ENCODE data around the gene SULT1A2. TPM values are rescaled to one million over a fixed set of nuclear protein-coding genes. Genes with fewer than 3 reads are reported as not detected.
A peak's percentile ranks its signal among the peaks of the same experiment; 100 is the strongest.

SULT1A2 gene
- total RNA-seq, 1 donor from 2014 or later = not detected

- TF ChIP-seq POLR2A (IDR thresholded peaks at IDR 0.05) = no peak
- no peak for TF ChIP-seq CTCF (IDR thresholded peaks at IDR 0.05)
- TF ChIP-seq POLR2AphosphoS5 (IDR thresholded peaks at IDR 0.05; ENCODE audit: insufficient read depth in 1 of 2, low read depth in 1 of 2) = no peak
- H3K36me3 ChIP-seq = peaks cover 3 to 13% of the 10 kb centered on the region in 2 donors
- no peak overlapping the region for H3K4me3 ChIP-seq
- peaks cover 11% of the 10 kb centered on the region for H3K4me1 ChIP-seq
- no peak for DNase-seq (ENCODE audit: extremely low spot score in 2 of 2)
- no peaks in the 10 kb centered on the region for H3K27me3 ChIP-seq
- no peak overlapping the region for H3K27ac ChIP-seq
- intact Hi-C loops (cut with DNase I) = no loop called here
- H3K9me3 ChIP-seq = no peaks in the 10 kb centered on the region
Observed at GRCh38 chr16:28563218-28563617, 33.6 kb downstream of the SULT1A2 start.

- no peaks in the 10 kb centered on the region for H3K27me3 ChIP-seq
- H3K4me1 ChIP-seq = peaks cover 11% of the 10 kb centered on the region
- H3K36me3 ChIP-seq = peaks cover 3 to 20% of the 10 kb centered on the region in 2 donors
- H3K4me3 ChIP-seq = no peak overlapping the region
- H3K27ac ChIP-seq = no peak overlapping the region
- TF ChIP-seq POLR2A (IDR thresholded peaks at IDR 0.05) = no peak
- TF ChIP-seq CTCF (IDR thresholded peaks at IDR 0.05) = no peak
- no peak for TF ChIP-seq POLR2AphosphoS5 (IDR thresholded peaks at IDR 0.05; ENCODE audit: insufficient read depth in 1 of 2, low read depth in 1 of 2)
- no peaks in the 10 kb centered on the region for H3K9me3 ChIP-seq
- intact Hi-C loops (cut with DNase I) = no loop called here
- no peak for DNase-seq (ENCODE audit: extremely low spot score in 2 of 2)
Observed at GRCh38 chr16:28562199-28562598, 34.7 kb downstream of the SULT1A2 start.

GRCh38 chr16:28561557-28562187 lies 35.2 kb downstream of the SULT1A2 start:
- TF ChIP-seq POLR2AphosphoS5 (IDR thresholded peaks at IDR 0.05; ENCODE audit: insufficient read depth in 1 of 2, low read depth in 1 of 2) (peak in 1 of 2 donors; percentile 62), CTCF (IDR thresholded peaks at IDR 0.05) (no peak), POLR2A (IDR thresholded peaks at IDR 0.05) (no peak)
- H3K27me3 ChIP-seq = no peaks in the 10 kb centered on the region
- DNase-seq (ENCODE audit: extremely low spot score in 2 of 2) = no peak
- H3K9me3 ChIP-seq = no peaks in the 10 kb centered on the region
- no peak overlapping the region for H3K4me3 ChIP-seq
- intact Hi-C loops (cut with DNase I) = no loop called here
- H3K36me3 ChIP-seq = peaks cover 3 to 25% of the 10 kb centered on the region in 2 donors
- peaks cover 11% of the 10 kb centered on the region for H3K4me1 ChIP-seq
- H3K27ac ChIP-seq = no peak overlapping the region

GRCh38 chr16:28558456-28558855 lies 38.4 kb downstream of the SULT1A2 start:
- DNase-seq (ENCODE audit: extremely low spot score in 2 of 2) = no peak
- no peak overlapping the region for H3K27ac ChIP-seq
- intact Hi-C loops (cut with DNase I) = no loop called here

More at GRCh38 chr16:28558456-28558855, 38.4 kb downstream of the SULT1A2 start:
- H3K27me3 ChIP-seq = no peaks in the 10 kb centered on the region
- TF ChIP-seq POLR2A (IDR thresholded peaks at IDR 0.05) = no peak
- no peak for TF ChIP-seq CTCF (IDR thresholded peaks at IDR 0.05)
- no peak for TF ChIP-seq POLR2AphosphoS5 (IDR thresholded peaks at IDR 0.05; ENCODE audit: insufficient read depth in 1 of 2, low read depth in 1 of 2)
- H3K9me3 ChIP-seq = no peaks in the 10 kb centered on the region
- H3K4me3 ChIP-seq = no peak overlapping the region
- H3K36me3 ChIP-seq = peaks cover 3 to 22% of the 10 kb centered on the region in 2 donors
- peaks cover 28% of the 10 kb centered on the region for H3K4me1 ChIP-seq

All from vagina (tissue), 2 donors.